ENCODE results near the gene ENTPD8. TPM values are rescaled to one million over a fixed set of nuclear protein-coding genes. Genes with fewer than 3 reads are reported as not detected.

Gene ENTPD8
- total RNA-seq, 1 donor from 2014 or later: not detected

- Histone ChIP-seq H3K27ac (no peak overlapping the region), H3K79me2 (ENCODE audit: low read depth) (no peaks in the 10 kb centered on the region), H3K4me3 (no peak overlapping the region), H2AFZ (replicated peaks) (no peak overlapping the region), H3F3A (ENCODE audit: low read depth) (no peaks in the 10 kb centered on the region), H3K36me3 (no peaks in the 10 kb centered on the region), H3K9ac (no peak overlapping the region), H3K4me1 (no peaks in the 10 kb centered on the region), H4K20me1 (ENCODE audit: low read depth) (no peaks in the 10 kb centered on the region), H3K4me2 (no peak overlapping the region), H3K9me3 (ENCODE audit: low read depth) (no peaks in the 10 kb centered on the region), H3K27me3 (no peaks in the 10 kb centered on the region)
- H3K36me3 Mint-ChIP-seq: no peaks in the 10 kb centered on the region
- H3K27ac Mint-ChIP-seq: peak overlapping the region; percentile 21
- H3K27me3 Mint-ChIP-seq (ENCODE audit: insufficient read depth, low read depth): no peaks in the 10 kb centered on the region
- DNase-seq (ENCODE audit: low spot score): no peak
- H3K4me3 Mint-ChIP-seq: no peak overlapping the region
- H3K9me3 Mint-ChIP-seq: no peaks in the 10 kb centered on the region
- H3K4me1 Mint-ChIP-seq: peaks cover 16% of the 10 kb centered on the region
- TF ChIP-seq EZH2 (IDR thresholded peaks at IDR 0.05) (no peak), EZH2phosphoT487 (IDR thresholded peaks at IDR 0.05) (no peak)
- TF ChIP-seq, protein P1, sequence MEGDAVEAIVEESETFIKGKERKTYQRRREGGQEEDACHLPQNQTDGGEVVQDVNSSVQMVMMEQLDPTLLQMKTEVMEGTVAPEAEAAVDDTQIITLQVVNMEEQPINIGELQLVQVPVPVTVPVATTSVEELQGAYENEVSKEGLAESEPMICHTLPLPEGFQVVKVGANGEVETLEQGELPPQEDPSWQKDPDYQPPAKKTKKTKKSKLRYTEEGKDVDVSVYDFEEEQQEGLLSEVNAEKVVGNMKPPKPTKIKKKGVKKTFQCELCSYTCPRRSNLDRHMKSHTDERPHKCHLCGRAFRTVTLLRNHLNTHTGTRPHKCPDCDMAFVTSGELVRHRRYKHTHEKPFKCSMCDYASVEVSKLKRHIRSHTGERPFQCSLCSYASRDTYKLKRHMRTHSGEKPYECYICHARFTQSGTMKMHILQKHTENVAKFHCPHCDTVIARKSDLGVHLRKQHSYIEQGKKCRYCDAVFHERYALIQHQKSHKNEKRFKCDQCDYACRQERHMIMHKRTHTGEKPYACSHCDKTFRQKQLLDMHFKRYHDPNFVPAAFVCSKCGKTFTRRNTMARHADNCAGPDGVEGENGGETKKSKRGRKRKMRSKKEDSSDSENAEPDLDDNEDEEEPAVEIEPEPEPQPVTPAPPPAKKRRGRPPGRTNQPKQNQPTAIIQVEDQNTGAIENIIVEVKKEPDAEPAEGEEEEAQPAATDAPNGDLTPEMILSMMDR (IDR thresholded peaks at IDR 0.05): no peak
Measured at GRCh38 chr9:137482094-137482781, 41.1 kb upstream of the ENTPD8 start.

- H3K4me3 ChIP-seq: no peak overlapping the region
- H3K9ac ChIP-seq: no peak overlapping the region
- H4K20me1 ChIP-seq (ENCODE audit: low read depth): no peaks in the 10 kb centered on the region
- no peak overlapping the region for H3K4me2 ChIP-seq
- no peaks in the 10 kb centered on the region for H3F3A ChIP-seq (ENCODE audit: low read depth)
- no peak overlapping the region for H2AFZ ChIP-seq (replicated peaks)
- Mint-ChIP-seq H3K36me3 (no peaks in the 10 kb centered on the region), H3K9me3 (peaks cover 6% of the 10 kb centered on the region), H3K27ac (no peak overlapping the region), H3K4me3 (no peak overlapping the region), H3K4me1 (peaks cover 14% of the 10 kb centered on the region), H3K27me3 (ENCODE audit: insufficient read depth, low read depth) (no peaks in the 10 kb centered on the region)
- no peaks in the 10 kb centered on the region for H3K4me1 ChIP-seq
- H3K79me2 ChIP-seq (ENCODE audit: low read depth): no peaks in the 10 kb centered on the region
- no peak overlapping the region for H3K27ac ChIP-seq
- no peaks in the 10 kb centered on the region for H3K9me3 ChIP-seq (ENCODE audit: low read depth)
- no peaks in the 10 kb centered on the region for H3K36me3 ChIP-seq
- TF ChIP-seq, protein P1 (IDR thresholded peaks at IDR 0.05): no peak
- TF ChIP-seq EZH2phosphoT487 (IDR thresholded peaks at IDR 0.05) (no peak), EZH2 (IDR thresholded peaks at IDR 0.05) (no peak)
- DNase-seq (ENCODE audit: low spot score): no peak
- H3K27me3 ChIP-seq: no peaks in the 10 kb centered on the region
Measured at GRCh38 chr9:137480686-137481683, 39.8 kb upstream of the ENTPD8 start.

GRCh38 chr9:137479892-137480685 lies 38.9 kb upstream of the ENTPD8 start:
- no peak overlapping the region for H3K27ac ChIP-seq
- no peak overlapping the region for H3K4me2 ChIP-seq
- Mint-ChIP-seq H3K4me3 (no peak overlapping the region), H3K36me3 (no peaks in the 10 kb centered on the region), H3K9me3 (peaks cover 10% of the 10 kb centered on the region), H3K27me3 (ENCODE audit: insufficient read depth, low read depth) (no peaks in the 10 kb centered on the region), H3K4me1 (peaks cover 14% of the 10 kb centered on the region), H3K27ac (peak overlapping the region; percentile 84)
- no peak overlapping the region for H3K4me3 ChIP-seq
- H3F3A ChIP-seq (ENCODE audit: low read depth): no peaks in the 10 kb centered on the region
- H3K27me3 ChIP-seq: no peaks in the 10 kb centered on the region
- no peaks in the 10 kb centered on the region for H3K9me3 ChIP-seq (ENCODE audit: low read depth)
- H2AFZ ChIP-seq (replicated peaks): no peak overlapping the region
- H3K79me2 ChIP-seq (ENCODE audit: low read depth): no peaks in the 10 kb centered on the region
- DNase-seq (ENCODE audit: low spot score): no peak
- no peaks in the 10 kb centered on the region for H3K36me3 ChIP-seq
- no peak for TF ChIP-seq EZH2phosphoT487 (IDR thresholded peaks at IDR 0.05)
- no peak for TF ChIP-seq EZH2 (IDR thresholded peaks at IDR 0.05)
- TF ChIP-seq, protein P1 (IDR thresholded peaks at IDR 0.05): no peak
- no peak overlapping the region for H3K9ac ChIP-seq
- H4K20me1 ChIP-seq (ENCODE audit: low read depth): no peaks in the 10 kb centered on the region
- H3K4me1 ChIP-seq: no peaks in the 10 kb centered on the region

Data from neural progenitor cell (in vitro differentiated cells).